HFF-Myc (cell line): Measurements from ENCODE around the gene AMOTL1.
"Not testable (repeated sequence)": the region's sequence is repeated elsewhere in the genome, so short reads cannot be mapped to it uniquely, and the experiment has no call there.

ENCODE experiments used
- DNase-seq: peaks from one replicate; pipeline ENCODE4 v3.0.0-alpha.2; 2011; ENCODE audit warnings: low read depth; ENCODE audit errors: extremely low read depth
- H3K4me3 ChIP-seq: replicated peaks from 2 replicates; pipeline ENCODE4 v1.5.1; 2011; ENCODE audit warnings: low read depth, mild to moderate bottlenecking, control low read depth, low read length
- TF ChIP-seq, protein P1 (sequence below): IDR thresholded peaks from 2 replicates; pipeline ENCODE4 v1.5.1; 2012; ENCODE audit warnings: mild to moderate bottlenecking, low read depth, low read length, control low read depth; ENCODE audit errors: missing control alignments

Gene AMOTL1

GRCh38 chr11:94790197-94790596, 22.0 kb downstream of the AMOTL1 start:
- no peak overlapping the region for H3K4me3 ChIP-seq
- DNase-seq: no peak
- TF ChIP-seq, protein P1, sequence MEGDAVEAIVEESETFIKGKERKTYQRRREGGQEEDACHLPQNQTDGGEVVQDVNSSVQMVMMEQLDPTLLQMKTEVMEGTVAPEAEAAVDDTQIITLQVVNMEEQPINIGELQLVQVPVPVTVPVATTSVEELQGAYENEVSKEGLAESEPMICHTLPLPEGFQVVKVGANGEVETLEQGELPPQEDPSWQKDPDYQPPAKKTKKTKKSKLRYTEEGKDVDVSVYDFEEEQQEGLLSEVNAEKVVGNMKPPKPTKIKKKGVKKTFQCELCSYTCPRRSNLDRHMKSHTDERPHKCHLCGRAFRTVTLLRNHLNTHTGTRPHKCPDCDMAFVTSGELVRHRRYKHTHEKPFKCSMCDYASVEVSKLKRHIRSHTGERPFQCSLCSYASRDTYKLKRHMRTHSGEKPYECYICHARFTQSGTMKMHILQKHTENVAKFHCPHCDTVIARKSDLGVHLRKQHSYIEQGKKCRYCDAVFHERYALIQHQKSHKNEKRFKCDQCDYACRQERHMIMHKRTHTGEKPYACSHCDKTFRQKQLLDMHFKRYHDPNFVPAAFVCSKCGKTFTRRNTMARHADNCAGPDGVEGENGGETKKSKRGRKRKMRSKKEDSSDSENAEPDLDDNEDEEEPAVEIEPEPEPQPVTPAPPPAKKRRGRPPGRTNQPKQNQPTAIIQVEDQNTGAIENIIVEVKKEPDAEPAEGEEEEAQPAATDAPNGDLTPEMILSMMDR: no peak

DNA sequence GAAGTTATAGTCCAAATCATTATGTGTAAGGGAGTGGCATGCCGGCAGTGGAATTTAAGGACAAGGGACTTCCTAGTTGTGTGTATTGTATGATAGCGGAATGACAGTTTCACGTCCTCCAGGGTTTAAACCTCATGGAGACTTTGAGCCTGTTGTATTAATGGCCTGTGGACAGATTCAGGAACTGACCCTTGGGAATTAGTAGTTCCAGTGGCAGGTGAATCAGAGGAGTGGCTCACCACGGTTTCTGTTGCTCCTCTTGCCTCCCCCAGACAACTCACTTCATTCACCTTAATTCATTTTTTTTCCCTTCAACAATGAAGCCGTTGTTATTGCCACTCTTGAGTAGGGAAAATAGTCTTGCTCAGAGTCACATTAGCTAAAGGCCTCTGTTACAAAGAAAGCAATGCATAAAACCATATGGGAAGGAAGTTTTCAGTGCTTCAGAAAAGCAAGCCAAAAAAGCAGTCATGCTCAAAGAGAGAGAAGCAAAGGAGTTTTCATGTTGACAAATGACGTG, 22.6 kb downstream of the AMOTL1 start:
- no peak for DNase-seq
- no peak overlapping the region for H3K4me3 ChIP-seq
- TF ChIP-seq, protein P1: no peak

GRCh38 chr11:94791216-94791889, 23.2 kb downstream of the AMOTL1 start:
- DNase-seq: no peak
- H3K4me3 ChIP-seq: no peak overlapping the region
- TF ChIP-seq, protein P1: no peak

- DNase-seq, H3K4me3 ChIP-seq: not testable (repeated sequence)
Measured at GRCh38 chr11:94791942-94792341, 23.8 kb downstream of the AMOTL1 start.

GRCh38 chr11:94792451-94792850, 24.3 kb downstream of the AMOTL1 start:
- TF ChIP-seq, protein P1: no peak
- H3K4me3 ChIP-seq: no peak overlapping the region
- no peak for DNase-seq

DNA sequence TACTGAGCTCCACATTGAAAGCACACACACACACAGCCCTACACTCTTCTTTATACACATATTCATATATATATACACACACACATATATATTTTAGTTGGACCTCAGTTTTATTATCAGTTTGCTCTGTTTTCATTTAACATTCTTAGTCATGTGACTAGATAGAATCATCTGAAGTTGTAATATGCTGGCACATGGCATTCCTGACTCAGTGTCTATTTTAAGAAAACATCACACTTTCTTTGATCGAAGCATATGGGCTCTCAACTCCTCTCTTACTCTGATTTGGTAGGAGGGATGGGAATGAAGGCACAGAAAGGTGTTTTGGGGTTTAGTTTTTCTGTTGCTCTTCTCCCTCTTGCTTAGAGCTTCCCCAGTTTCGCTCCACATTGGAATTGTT, 24.8 kb downstream of the AMOTL1 start:
- TF ChIP-seq, protein P1: no peak
- no peak for DNase-seq
- H3K4me3 ChIP-seq: no peak overlapping the region

DNA sequence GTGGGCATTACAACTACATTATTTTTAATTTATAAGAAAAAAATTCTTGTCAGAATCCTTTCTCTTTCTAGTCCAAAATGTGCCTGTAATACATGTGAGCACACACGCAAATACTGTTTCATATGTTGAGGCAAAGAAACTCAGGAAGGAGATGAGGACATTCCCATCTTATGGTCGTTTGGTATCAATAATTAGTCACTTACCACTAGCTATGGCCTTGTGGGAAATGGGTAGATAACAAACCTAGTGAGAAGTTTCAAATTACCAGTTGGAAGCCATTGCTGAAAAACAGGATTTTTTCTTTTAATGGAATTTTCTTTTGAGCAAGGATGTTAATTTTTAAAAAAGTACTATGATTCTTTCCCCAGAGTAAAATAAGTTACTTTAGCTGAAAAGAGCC, 25.7 kb downstream of the AMOTL1 start:
- H3K4me3 ChIP-seq: no peak overlapping the region
- no peak for DNase-seq
- TF ChIP-seq, protein P1: no peak
